GM18861 (cell line): Measurements from ENCODE around the gene ERCC4.
A peak's percentile ranks its signal among the peaks of the same experiment; 100 is the strongest.

Source experiments
- ATAC-seq: cut with Tn5 transposase; IDR thresholded peaks from one replicate; pipeline ENCODE4 v1.9.1; 2021; ENCODE audit not compliant: unreplicated experiment

Gene ERCC4

DNA sequence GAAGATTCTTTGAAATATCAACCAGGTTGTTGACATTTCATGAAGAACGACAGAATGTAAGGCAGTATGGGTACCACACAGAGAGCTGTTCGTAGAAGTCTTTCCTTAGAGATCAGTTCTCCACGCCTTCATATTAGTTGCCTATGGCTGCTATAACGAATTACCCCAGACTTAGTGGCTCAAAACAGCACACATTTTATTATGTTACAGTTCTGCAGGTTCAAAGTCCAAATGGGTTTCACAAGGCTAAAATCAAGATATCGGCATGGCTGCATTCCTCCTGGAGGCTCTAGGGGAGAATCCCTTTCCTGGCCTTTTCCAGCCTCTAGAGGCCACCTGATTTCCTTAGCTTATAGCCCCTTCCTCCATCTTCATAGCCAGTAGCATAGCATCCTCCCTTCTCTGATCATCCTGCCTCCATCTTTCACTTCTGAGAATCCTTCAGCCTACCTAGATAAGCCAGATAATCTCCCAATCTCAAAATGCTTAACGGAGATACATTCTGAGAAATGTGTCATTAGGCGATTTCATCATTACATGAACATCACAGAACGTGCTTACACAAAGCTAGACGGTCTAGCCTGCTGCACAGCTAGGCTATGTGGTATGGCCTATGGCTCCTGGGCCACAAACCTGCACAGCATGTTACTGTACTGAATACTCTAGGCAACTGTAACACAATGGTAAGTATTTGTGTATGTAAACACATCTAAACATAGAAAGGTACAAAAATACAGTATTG is 26.0 kb downstream of the ERCC4 start:
- no peak for ATAC-seq

DNA sequence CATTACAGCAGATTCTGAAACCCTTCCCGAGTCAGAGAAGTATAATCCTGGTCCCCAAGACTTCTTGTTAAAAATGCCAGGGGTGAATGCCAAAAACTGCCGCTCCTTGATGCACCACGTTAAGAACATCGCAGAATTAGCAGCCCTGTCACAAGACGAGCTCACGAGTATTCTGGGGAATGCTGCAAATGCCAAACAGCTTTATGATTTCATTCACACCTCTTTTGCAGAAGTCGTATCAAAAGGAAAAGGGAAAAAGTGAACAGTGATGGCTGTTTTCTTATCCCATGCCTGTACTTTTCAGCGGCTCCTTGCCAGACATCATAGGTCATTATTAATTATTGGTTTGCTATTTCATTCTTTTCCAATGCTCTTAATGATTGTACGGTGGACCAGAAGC is 28.1 kb downstream of the ERCC4 start:
- ATAC-seq = no peak

DNA sequence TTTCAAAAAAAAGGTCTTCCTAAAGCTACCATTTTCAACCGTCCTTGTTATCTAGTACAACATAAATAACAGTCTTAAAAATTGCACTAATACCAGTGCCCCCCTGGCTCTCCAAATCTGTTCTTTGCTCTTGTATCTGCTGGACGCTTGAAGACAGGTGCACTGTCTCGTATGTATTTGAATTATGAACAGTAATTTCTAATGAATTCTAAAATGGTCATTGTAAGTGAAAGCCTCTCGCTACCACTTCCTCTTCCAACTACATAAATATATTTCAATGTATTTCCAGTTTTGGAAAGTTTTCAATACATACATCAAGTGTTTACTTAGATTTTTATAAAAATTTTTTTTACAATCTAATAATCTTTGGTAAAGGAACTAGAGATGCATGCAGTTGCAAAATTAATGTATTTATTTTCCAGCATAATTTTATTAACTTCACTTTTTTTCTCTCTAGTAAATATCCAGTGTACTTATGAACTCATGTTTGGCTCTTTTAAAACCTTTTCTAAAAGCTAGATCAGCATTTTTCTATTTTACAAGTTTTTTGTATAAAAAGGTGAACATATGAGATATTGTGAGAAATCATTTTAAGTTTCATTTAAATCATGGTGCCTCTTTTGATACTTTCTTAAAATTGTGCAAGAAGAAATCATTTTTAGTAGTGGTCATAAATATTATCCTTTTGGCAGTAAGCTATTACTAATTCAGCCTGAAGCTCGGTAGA is 31.0 kb downstream of the ERCC4 start:
- no peak for ATAC-seq

DNA sequence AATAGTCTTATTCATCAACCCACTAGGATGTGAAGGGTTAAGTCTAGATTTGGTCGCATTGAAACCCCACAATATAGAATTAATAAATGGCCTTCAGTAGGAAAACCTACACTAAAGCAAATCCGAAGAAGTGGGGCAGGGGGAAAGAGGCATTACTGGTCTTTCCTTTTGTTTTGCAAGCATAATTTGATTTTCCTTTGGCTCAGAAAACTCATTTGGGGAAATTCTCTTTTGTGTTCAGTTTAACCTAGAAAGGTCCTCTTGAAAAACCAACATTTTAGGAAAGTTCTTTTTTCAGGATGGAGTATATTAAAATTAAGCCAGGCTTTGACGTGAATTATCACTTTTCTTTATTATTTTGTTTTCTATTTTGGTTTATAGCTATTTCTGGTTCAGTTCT is 31.7 kb downstream of the ERCC4 start:
- ATAC-seq = no peak

DNA sequence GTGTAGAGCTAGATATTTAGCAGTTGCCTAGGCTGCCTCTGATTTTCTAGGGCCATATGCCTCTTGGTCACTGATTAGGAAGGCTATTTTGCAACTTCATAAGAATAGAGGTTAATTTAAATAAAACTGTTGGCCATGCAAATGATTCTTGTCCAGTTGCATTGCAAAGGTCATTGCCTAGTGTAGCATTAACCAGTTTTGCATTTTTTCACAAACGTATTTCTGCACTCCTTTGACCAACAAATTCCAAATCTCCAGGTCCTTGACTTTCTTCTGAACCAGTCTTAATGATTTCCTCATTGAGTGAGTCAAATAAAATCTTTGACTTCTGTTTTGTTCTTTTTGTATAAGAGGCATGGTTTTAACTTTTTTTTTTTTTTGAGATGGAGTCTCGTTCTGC is 33.5 kb downstream of the ERCC4 start:
- ATAC-seq = no peak

DNA sequence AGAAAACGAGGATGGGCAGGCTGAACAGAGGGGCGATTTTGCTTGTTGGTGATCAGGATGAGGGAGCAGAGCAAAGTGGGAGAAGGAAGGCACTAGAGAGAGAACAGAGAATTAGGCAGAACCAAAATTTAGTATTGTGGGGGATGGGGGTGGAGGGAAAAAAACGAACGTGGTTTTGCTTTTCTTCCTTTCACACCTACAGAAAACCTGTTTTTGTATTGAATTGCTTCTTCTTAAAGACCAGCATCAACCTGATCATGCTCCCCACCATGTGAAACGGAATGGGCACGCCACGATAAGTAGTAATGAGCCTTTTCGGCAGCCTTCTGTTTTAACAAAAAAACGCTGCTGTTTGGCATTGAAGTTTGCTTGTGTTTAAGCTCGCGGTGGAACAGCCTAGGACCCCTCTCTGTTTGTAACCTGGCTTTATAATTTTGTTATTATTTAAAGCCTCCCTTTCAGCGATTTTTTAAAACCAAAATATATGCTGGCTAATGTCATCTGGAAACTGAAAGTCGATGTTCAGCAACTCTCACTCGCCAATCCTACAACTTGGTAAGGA is 36.8 kb downstream of the ERCC4 start:
- ATAC-seq = no peak

DNA sequence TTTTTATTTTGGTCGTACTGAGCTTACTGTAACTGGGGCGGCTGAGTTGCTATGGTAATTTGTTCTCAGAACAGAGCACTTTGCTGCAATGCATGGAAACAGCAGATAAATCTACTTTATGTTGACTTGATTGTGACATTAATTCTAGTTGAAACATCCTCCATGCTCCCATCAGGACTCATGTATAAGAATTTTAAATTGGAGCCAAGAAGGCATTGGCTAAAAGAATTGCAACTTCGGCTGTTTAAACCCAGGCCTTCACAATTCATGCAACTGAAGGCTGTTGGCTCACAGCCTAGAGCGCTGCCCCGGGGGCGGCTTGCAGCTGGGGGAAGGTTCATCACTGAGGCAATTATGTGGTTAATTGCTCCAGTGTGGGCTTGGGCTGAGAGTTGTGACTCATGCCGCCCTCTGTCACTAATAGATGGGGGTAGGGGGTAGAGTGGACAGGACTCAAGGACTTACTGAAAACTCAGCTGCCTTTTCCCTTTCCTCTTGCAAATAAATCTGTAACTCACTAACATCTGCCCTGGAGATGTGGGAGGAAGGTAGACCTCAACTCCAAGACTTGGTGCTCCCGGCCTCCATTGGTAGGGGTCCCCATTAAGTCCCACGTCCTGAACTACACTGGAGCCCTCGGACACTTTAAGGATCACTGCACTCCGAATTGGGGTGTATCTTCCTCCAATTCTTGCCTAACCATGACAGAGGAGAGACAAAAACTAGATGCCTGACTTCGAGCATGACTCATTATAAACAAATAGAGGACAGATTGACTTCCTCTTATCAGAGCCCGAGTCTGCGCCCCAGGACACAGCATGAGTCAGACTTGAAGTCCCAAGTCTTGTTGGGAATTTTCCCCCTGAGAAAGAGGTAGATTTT is 37.5 kb downstream of the ERCC4 start:
- peak; percentile 65 for ATAC-seq

DNA sequence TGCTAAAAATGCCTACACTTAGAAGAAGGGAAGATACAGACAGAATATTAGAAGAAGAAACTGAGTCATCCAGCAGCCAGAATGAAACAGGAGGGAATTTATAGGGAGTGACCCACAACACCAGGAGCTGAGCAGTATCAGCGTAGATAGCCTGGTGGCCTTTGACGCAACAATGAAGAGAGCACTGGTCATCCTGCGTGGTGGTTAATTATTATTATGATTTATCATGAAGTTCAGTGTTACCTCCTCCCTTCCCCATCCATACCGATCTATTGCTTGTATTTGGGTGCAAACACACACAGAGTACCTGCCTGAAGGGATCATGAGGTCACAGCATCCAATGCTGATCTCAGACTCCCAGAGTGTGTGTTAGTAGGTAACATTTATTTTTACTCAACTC is 38.5 kb downstream of the ERCC4 start:
- no peak for ATAC-seq

DNA sequence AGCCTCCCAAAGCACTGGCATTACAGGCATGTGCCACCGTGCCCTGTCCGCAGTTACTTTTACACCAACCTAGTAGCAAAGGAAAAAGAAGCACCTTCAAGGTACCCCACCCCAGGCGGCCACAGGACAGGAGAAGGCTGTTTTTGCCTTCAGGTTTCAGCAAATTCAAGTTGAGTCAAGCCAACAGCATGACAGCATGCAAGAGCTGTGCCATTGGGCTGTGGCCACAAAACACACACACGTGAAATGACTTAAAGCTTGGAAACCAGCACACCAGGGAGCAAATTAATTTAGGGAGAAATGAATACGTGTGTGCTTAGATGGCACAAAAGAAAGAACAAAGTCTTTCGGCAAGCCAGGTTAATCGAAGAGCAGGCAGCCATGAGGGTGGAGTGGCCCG is 39.7 kb downstream of the ERCC4 start:
- no peak for ATAC-seq

DNA sequence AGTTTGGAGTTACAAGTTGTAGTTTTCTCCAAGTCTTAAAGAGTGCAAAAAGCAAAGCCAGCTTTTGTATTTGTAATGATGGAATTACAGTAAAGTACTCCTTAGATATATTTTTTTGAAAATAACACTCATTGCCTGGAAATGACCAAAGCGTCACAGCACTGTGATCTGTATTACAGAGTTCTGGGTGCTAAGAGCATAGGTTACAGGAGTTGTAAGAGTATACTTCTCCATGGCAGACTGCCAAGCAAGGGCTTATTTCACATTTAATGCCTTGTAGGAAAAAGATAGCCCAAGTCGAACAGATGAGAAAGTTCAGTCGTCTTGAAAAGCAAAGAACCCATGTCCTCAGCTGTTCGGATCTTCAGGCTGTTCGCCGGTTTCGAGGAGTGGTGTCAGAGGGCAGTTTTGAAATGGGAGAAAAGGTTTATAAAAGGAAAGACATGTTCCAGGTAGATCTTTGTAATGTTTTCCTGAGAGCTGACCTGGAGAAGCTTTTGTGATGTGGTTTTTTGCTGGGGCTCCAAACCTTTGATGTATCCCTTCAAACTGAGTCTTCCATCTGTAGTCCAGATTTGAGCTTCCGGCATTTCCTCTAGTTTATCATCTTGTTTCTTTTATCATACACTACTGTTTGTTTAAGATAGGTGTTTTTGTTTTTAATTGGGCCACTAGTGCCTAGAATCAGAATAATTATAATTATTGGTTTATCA is 41.3 kb downstream of the ERCC4 start:
- no peak for ATAC-seq

DNA sequence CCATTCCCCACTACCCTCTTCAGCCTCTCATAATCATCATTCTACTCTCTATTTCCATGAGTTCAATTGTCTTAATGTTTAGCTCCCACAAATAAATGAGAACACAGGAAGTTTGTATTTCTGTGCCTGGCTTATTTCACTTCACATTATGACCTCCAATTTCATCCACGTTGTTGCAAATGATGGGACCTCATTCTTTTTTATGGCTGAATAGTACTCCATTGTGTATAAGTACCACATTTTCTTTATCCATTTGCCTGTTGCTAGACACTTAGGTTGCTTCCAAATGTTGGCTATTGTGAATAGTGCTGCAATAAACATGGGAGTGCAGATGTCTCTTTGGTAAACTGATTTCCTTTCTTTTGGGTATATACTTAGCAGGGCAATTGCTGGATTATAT is 42.3 kb downstream of the ERCC4 start:
- no peak for ATAC-seq

DNA sequence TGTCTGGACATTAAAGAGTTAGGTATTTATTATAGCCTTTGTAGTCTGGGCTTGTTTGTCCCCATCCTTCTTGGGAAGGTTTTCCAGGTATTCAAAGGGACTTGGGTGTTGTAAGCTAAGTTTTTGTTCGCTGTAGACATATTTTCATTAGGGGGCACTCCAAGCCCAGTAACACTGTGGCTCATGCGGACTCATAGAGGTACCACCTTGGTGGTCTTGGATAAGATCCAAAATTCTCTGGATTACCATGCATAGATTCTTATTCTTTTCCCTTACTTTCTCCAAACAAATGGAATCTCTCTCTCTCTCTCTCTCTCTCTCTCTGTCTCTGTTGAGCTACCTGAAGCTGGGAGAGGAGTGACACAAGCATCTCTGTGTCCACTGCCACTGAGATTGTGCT is 48.9 kb downstream of the ERCC4 start:
- ATAC-seq = no peak

DNA sequence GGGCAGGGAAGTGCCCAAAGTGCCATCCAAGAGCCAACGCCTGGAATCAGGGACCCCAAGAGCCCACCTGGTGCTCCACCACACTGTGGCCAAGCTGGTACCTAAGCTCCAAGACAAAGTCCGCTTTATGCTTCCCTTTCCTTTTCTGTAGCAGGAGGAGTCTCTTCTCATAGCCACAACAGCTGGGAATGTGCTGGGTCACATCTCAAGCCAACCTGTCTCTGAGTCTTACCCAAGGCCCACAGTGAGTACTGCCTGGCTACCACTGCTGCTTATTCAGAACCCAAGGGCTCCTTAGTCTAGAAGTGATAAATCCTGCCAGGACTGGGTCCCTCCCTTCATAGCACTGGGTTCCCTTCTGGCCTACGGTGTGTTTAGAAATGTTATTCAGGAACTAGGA is 49.8 kb downstream of the ERCC4 start:
- no peak for ATAC-seq

DNA sequence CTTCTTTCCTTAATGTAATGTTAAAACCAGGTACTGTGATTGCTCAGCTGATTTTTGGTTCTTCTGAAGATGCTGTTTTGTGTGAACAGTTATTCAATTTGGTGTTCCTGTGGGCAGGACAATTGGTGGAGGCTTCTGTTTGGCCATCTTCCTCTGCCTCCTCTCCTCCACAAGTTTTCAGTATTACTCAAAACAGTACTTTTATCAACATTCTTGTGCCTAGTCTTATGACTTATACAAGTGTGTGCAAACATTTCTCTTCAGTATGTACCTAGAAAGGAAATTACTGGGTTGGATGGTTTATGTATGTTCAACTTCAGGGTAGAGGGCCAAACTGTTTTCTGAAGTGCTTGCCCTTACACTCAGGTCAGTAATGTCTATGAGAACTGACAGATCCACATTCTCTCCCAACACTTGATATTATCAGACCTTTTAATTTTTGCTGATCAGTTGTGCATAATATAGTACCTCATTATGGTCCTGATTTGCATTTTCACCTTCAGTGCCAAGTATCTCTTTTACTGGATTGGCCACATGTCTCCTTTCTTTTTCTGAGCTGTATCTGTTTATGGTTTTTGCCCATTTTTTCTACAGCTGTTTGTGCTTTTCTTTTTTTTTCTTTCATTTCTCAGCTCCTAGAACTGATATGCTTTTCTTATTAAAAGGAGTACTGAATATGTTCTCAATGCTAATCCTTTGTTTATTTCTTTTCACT is 50.9 kb downstream of the ERCC4 start:
- ATAC-seq = no peak

DNA sequence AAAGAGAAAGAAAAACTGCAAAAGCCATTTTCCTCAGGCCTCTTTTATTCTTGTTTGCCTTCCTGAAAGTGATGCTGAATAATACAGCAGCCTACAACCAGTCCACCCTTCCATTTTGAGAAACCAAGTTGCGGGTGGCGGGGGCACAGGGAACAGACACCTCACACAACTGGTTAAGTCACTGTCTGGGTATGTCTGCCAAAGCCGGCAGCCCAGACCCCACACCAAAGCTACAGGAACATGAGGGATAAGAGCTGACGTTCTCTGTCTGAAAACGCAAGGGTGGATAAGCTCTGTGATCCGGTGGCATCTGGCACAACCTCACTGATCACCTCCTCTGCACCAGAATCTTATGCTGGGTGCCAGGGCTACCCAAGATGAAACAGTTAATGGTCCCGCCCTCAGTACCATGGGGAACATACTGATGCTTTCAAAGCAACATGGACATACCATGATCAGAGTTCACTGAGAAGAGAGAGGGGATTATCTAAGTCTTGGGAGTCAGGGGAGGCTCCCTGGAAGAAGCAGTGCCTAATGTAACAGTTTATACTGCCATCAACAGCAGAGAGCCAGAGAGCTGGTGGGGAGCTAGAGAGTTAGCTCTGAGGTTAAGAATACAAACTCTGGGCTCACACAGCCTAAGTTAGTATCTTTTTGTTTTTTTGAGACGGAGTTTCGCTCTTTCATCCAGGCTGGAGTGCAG is 53.5 kb downstream of the ERCC4 start:
- no peak for ATAC-seq

DNA sequence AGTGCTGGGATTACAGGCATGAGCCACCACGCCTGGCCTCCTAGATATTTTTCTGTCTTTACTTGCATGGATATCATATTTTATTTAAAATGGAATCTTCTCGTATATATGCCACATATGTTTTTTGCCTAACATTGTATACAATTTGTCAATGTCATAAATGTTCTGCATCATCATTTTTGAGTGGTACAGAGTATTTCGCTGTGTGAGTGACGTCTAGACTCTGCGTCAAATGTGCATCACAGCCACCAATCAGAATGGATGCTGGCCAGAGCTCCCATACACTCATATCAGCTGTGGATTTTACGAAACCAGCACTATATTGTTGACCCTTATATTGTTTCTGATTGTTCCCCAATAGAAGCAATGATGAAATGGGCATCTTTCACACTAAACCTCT is 57.2 kb downstream of the ERCC4 start:
- no peak for ATAC-seq

DNA sequence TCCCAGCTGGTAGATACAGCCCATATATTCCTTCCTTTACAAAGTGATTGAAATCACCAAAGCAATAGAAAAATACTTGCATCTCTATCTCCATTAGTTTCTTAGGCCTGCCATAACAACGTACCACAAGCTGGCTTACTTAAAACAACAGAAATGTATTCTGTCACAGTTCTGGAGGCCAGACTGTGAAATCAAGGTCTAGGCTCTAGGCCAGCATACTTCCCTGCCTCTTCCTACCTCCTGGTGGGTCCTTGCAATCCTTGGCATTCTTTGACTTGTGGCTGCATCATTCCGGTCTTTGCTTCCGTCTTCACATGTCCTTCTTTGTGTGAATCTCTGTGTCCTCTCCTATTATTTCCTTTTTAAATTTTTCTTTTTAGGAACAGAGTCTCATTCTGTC is 62.5 kb downstream of the ERCC4 start:
- ATAC-seq = no peak

DNA sequence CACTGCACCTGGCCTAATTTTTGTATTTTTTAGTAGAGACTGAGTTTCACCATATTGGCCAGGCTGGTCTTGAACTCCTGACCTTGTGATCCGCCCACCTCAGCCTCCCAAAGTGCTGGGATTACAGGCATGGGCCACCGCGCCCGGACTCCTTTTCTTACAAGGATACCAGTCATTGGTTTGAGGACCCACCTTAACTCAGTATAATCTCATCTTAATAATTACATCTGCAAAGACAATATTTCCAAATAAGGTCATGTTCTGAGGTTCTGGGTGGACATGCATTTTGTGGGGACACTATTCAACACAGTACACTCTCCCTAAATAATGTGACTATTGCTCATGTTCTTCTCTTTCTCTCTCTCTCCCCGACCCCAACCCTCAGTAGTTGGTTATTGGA is 63.7 kb downstream of the ERCC4 start:
- ATAC-seq = no peak

DNA sequence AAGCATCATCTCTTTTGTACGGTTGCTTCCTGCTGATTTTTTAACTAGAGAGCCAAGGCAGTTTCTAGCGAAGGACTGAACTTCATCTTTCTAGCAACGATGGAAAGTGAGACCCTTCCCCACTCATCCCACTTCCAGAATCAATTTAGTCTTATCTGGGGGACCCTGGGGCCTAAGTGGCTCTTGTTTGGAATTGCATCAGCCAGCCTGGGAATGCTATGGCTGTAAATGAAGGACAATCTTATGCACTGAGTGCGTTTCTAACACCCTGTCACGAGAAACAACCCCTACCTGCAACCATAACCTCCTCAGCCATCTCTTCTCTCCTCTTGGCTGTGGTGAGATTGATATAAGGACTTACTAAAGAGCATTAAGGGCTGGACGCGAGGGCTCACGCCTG is 64.8 kb downstream of the ERCC4 start:
- ATAC-seq = no peak

DNA sequence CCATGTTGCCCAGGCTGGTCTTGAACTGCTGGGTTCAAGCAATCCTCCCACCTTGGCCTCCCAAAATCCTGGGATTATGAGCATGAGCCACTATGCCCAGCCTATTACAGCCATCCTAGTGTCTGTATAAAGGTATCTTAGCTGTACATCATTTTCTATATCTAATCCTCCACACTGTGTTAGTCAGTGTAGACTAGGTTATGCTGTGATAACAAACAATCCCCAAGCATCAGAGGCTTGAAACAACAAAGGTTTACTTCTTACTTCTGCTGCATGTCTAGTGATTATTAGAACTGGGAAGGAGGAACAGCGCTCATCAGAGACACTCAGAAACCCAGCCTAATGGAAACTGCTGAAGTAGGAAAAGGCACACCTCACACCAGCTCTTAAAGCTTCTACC is 68.1 kb downstream of the ERCC4 start:
- no peak for ATAC-seq
